Measurements from ENCODE around the gene CHAD.
A peak's percentile ranks its signal among the peaks of the same experiment; 100 is the strongest.
"Not testable (repeated sequence)": the region's sequence is repeated elsewhere in the genome, so short reads cannot be mapped to it uniquely, and the experiment has no call there.

CHAD gene

GRCh38 chr17:50477976-50478375 is 9.3 kb upstream of the CHAD start:
- H3K27ac ChIP-seq, result peak overlapping the region; percentile 96

GRCh38 chr17:50476545-50477315 is 8.1 kb upstream of the CHAD start:
- H3K27ac ChIP-seq, result peak overlapping the region; percentile 96; the same call in 1 of the 2 replicates
- TF ChIP-seq CTCF (conservative IDR thresholded peaks at IDR 0.05), result no peak

More at GRCh38 chr17:50477976-50478375, 9.3 kb upstream of the CHAD start:
- no peak for TF ChIP-seq CTCF (conservative IDR thresholded peaks at IDR 0.05)

GRCh38 chr17:50475775-50476544 is 7.3 kb upstream of the CHAD start:
- H3K27ac ChIP-seq, result not testable (repeated sequence)

GRCh38 chr17:50475362-50475761 is 6.7 kb upstream of the CHAD start:
- no peak overlapping the region for H3K27ac ChIP-seq
- no peak for TF ChIP-seq CTCF (conservative IDR thresholded peaks at IDR 0.05)

GRCh38 chr17:50474523-50474922 is 5.8 kb upstream of the CHAD start:
- TF ChIP-seq CTCF (conservative IDR thresholded peaks at IDR 0.05), result no peak
- H3K27ac ChIP-seq, result no peak overlapping the region

GRCh38 chr17:50473901-50474300 is 5.2 kb upstream of the CHAD start:
- TF ChIP-seq CTCF (conservative IDR thresholded peaks at IDR 0.05), result no peak

GRCh38 chr17:50472761-50473161 is 4.1 kb upstream of the CHAD start:
- peak; percentile 79 for TF ChIP-seq CTCF (conservative IDR thresholded peaks at IDR 0.05)
- not testable (repeated sequence) for H3K27ac ChIP-seq

More at GRCh38 chr17:50473901-50474300, 5.2 kb upstream of the CHAD start:
- H3K27ac ChIP-seq, result no peak overlapping the region

GRCh38 chr17:50472286-50472685 is 3.6 kb upstream of the CHAD start:
- H3K27ac ChIP-seq, result no peak overlapping the region
- no peak for TF ChIP-seq CTCF (conservative IDR thresholded peaks at IDR 0.05)
